ENCODE data around the gene TM9SF1. TPM values are rescaled to one million over a fixed set of nuclear protein-coding genes. Genes with fewer than 3 reads are reported as not detected.

The TM9SF1 gene
- total RNA-seq, 1 experiment from 2014 or later, result 41.9 TPM

- CTCF ChIA-PET, result interaction anchor here (1.0 kb wide), 1 partner anchor 48 kb away, joined by 3 read pairs; the partner anchor contains the start of gene PSME2
These were observed 412 bp downstream of the TM9SF1 start for GRCh38 chr14:24194873-24195185.

GRCh38 chr14:24194186-24194872 is 912 bp downstream of the TM9SF1 start:
- ChIA-PET POLR2A (no interaction called here), CTCF (interaction anchor here (1.0 kb wide), 1 partner anchor 48 kb away, joined by 3 read pairs; the partner anchor contains the start of gene PSME2)
- BruUV-seq (replicated peaks), result no TSS peak
- Histone ChIP-seq H3K27me3 (replicated peaks; ENCODE audit: control insufficient read depth, insufficient read depth, low read length) (no peaks in the 10 kb centered on the region), H3K4me1 (0 out of 2 replicates have a peak, but pooled peaks cover 9% of the 10 kb centered on the region), H3K4me3 (ENCODE audit: low read depth, low read length) (peak overlapping the region; percentile 95), H3K9me3 (no peaks in the 10 kb centered on the region), H3K36me3 (ENCODE audit: control insufficient read depth, insufficient read depth, low read length) (no peaks in the 10 kb centered on the region)
- no peaks in the 10 kb centered on the region for H3K9me3 Mint-ChIP-seq (ENCODE audit: unreplicated experiment)
- intact Hi-C loops (cut with micrococcal nuclease; ENCODE audit: unreplicated experiment), result no loop called here
- TF ChIP-seq CTCF (IDR thresholded peaks at IDR 0.05; ENCODE audit: insufficient read depth in 1 of 2, low read depth in 1 of 2, low read length in 1 of 2, severe bottlenecking in 1 of 2, unreplicated experiment in 1 of 2), result no peak
- H3K4me1 Mint-ChIP-seq (ENCODE audit: low read depth, unreplicated experiment), result peaks cover 13% of the 10 kb centered on the region
- peaks cover 50% of the 10 kb centered on the region for H3K36me3 Mint-ChIP-seq (ENCODE audit: insufficient read depth, unreplicated experiment)
- H3K4me3 Mint-ChIP-seq (ENCODE audit: unreplicated experiment), result peak overlapping the region; percentile 84
- H3K27me3 Mint-ChIP-seq (ENCODE audit: insufficient read depth, unreplicated experiment), result no peaks in the 10 kb centered on the region
- DNase-seq, result no peak
- H3K27ac Mint-ChIP-seq (ENCODE audit: unreplicated experiment), result peak overlapping the region; percentile 88

More at GRCh38 chr14:24194873-24195185, 412 bp downstream of the TM9SF1 start:
- POLR2A ChIA-PET, result interaction anchor here (1.3 kb wide), 1 partner anchor 48 kb away, joined by 14 read pairs; the partner anchor contains the start of genes PSME2 and RNF31
- TSS peak; percentile 36 for BruUV-seq (replicated peaks)
- Histone ChIP-seq H3K9me3 (no peaks in the 10 kb centered on the region), H3K4me1 (0 out of 2 replicates have a peak, but pooled peaks cover 9% of the 10 kb centered on the region), H3K4me3 (ENCODE audit: low read depth, low read length) (peak overlapping the region; percentile 95), H3K27me3 (replicated peaks; ENCODE audit: control insufficient read depth, insufficient read depth, low read length) (no peaks in the 10 kb centered on the region), H3K36me3 (ENCODE audit: control insufficient read depth, insufficient read depth, low read length) (no peaks in the 10 kb centered on the region)
- no peak for TF ChIP-seq CTCF (IDR thresholded peaks at IDR 0.05; ENCODE audit: insufficient read depth in 1 of 2, low read depth in 1 of 2, low read length in 1 of 2, severe bottlenecking in 1 of 2, unreplicated experiment in 1 of 2)
- Mint-ChIP-seq H3K27me3 (ENCODE audit: insufficient read depth, unreplicated experiment) (no peaks in the 10 kb centered on the region), H3K9me3 (ENCODE audit: unreplicated experiment) (no peaks in the 10 kb centered on the region), H3K36me3 (ENCODE audit: insufficient read depth, unreplicated experiment) (peaks cover 55% of the 10 kb centered on the region), H3K4me1 (ENCODE audit: low read depth, unreplicated experiment) (peaks cover 11% of the 10 kb centered on the region), H3K27ac (ENCODE audit: unreplicated experiment) (peak overlapping the region; percentile 88), H3K4me3 (ENCODE audit: unreplicated experiment) (peak overlapping the region; percentile 84)
- DNase-seq, result no peak
- intact Hi-C loops (cut with micrococcal nuclease; ENCODE audit: unreplicated experiment), result loop anchor here (1.0 kb wide), 2 partner anchors 18 to 34 kb away; partner anchors contain the start of genes CHMP4A and IRF9

- Mint-ChIP-seq H3K36me3 (ENCODE audit: insufficient read depth, unreplicated experiment) (peaks cover 51% of the 10 kb centered on the region), H3K9me3 (ENCODE audit: unreplicated experiment) (no peaks in the 10 kb centered on the region), H3K27me3 (ENCODE audit: insufficient read depth, unreplicated experiment) (no peaks in the 10 kb centered on the region), H3K27ac (ENCODE audit: unreplicated experiment) (no peak overlapping the region), H3K4me1 (ENCODE audit: low read depth, unreplicated experiment) (peaks cover 7% of the 10 kb centered on the region), H3K4me3 (ENCODE audit: unreplicated experiment) (no peak overlapping the region)
- no peaks in the 10 kb centered on the region for H3K9me3 ChIP-seq
- ChIA-PET CTCF (no interaction called here), POLR2A (no interaction called here)
- H3K36me3 ChIP-seq (ENCODE audit: control insufficient read depth, insufficient read depth, low read length), result no peaks in the 10 kb centered on the region
- H3K4me3 ChIP-seq (ENCODE audit: low read depth, low read length), result no peak overlapping the region
- intact Hi-C loops (cut with micrococcal nuclease; ENCODE audit: unreplicated experiment), result no loop called here
- DNase-seq, result no peak
- H3K4me1 ChIP-seq, result 0 out of 2 replicates have a peak, but pooled peaks cover 9% of the 10 kb centered on the region
- TF ChIP-seq CTCF (IDR thresholded peaks at IDR 0.05; ENCODE audit: insufficient read depth in 1 of 2, low read depth in 1 of 2, low read length in 1 of 2, severe bottlenecking in 1 of 2, unreplicated experiment in 1 of 2), result no peak
- no TSS peak for BruUV-seq (replicated peaks)
- H3K27me3 ChIP-seq (replicated peaks; ENCODE audit: control insufficient read depth, insufficient read depth, low read length), result no peaks in the 10 kb centered on the region
These were observed 2.3 kb downstream of the TM9SF1 start for GRCh38 chr14:24192933-24193332.

All from Caco-2 (cell line).